ENCODE results near the gene LOC128125822.

LOC128125822 gene

GRCh38 chr6:63571361-63572043, 778 bp upstream of the LOC128125822 start (continued):
- TF ChIP-seq GFI1B (tag by site-specific recombination; IDR thresholded peaks at IDR 0.05): no peak

- ChIA-PET CTCF (interaction anchor here (1.7 to 2.5 kb wide), 4 partner anchors 11 to 220 kb away, joined by 5 to 24 read pairs (median 16); no protein-coding TSS in a partner anchor), POLR2A (interaction anchor here (1.8 to 2.0 kb wide), 2 partner anchors 25 to 63 kb away, joined by 13 read pairs; partner anchors contain the start of gene PHF3)
- peak overlapping the region; percentile 96 for H3K27ac ChIP-seq (ENCODE audit: extremely low read depth, low read depth, low read length)
- peaks cover 15 to 22% of the 10 kb centered on the region in 2 experiments for H3K36me3 ChIP-seq (ENCODE audit: control insufficient read depth in 2 of 2, insufficient read depth in 1 of 2, low read length in 2 of 2)
- peaks cover 17% of the 10 kb centered on the region; the same call in 1 of the 2 replicates for H3K4me1 ChIP-seq (ENCODE audit: control insufficient read depth, insufficient read depth, low read length)
- no peaks in the 10 kb centered on the region for H3K9me3 ChIP-seq (ENCODE audit: control insufficient read depth, insufficient read depth, low read depth, low read length)
- H3K4me3 ChIP-seq (ENCODE audit: low read depth, low read length): peak overlapping the region; percentile 96
- peak; percentile 8; the same call in 1 of the 2 replicates for TF ChIP-seq ZNF692 (tag by site-specific recombination; IDR thresholded peaks at IDR 0.05)
- no peak for TF ChIP-seq ZBTB48 (tag by site-specific recombination; IDR thresholded peaks at IDR 0.05)
Measured at GRCh38 chr6:63572747-63573075, 431 bp downstream of the LOC128125822 start.

- H3K36me3 ChIP-seq (ENCODE audit: control insufficient read depth in 2 of 2, insufficient read depth in 1 of 2, low read length in 2 of 2): peaks cover 21 to 28% of the 10 kb centered on the region in 2 experiments
- peak overlapping the region; percentile 96 for H3K4me3 ChIP-seq (ENCODE audit: low read depth, low read length)
- CTCF ChIA-PET: interaction anchor here (0.6 to 2.5 kb wide), 33 partner anchors 7 to 284 kb away, joined by 3 to 24 read pairs (median 4); partner anchors contain the start of gene PHF3
- peak overlapping the region; percentile 96 for H3K27ac ChIP-seq (ENCODE audit: extremely low read depth, low read depth, low read length)
- no peaks in the 10 kb centered on the region for H3K9me3 ChIP-seq (ENCODE audit: control insufficient read depth, insufficient read depth, low read depth, low read length)
- H3K4me1 ChIP-seq (ENCODE audit: control insufficient read depth, insufficient read depth, low read length): peaks cover 17% of the 10 kb centered on the region; the same call in 1 of the 2 replicates
- POLR2A ChIA-PET: interaction anchor here (0.6 to 2.0 kb wide), 16 partner anchors 10 to 255 kb away, joined by 3 to 13 read pairs (median 4); partner anchors contain the start of gene PHF3
- TF ChIP-seq ZNF449 (tag by site-specific recombination; IDR thresholded peaks at IDR 0.05) (peak; percentile 64), ZNF26 (tag by site-specific recombination; IDR thresholded peaks at IDR 0.05) (no peak), SALL2 (tag by site-specific recombination; IDR thresholded peaks at IDR 0.05; ENCODE audit: borderline replicate concordance) (no peak), SP3 (tag by site-specific recombination; IDR thresholded peaks at IDR 0.05) (peak; percentile 68), PRDM6 (tag by site-specific recombination; IDR thresholded peaks at IDR 0.05) (no peak), TRIM28 (IDR thresholded peaks at IDR 0.05; ENCODE audit: borderline replicate concordance, low read length) (no peak), PRDM2 (tag by site-specific recombination; IDR thresholded peaks at IDR 0.05; ENCODE audit: borderline replicate concordance) (no peak), ZFP69B (tag by site-specific recombination; IDR thresholded peaks at IDR 0.05) (no peak), ZBTB20 (tag by site-specific recombination; IDR thresholded peaks at IDR 0.05) (peak; percentile 97), ZNF155 (tag by site-specific recombination; IDR thresholded peaks at IDR 0.05) (no peak), HOXA7 (CRISPR knock-in tag; IDR thresholded peaks at IDR 0.05; ENCODE audit: borderline replicate concordance) (no peak), GLIS1 (tag by site-specific recombination; IDR thresholded peaks at IDR 0.05) (0 out of 2 replicates have a peak, but pooled peaks have one; percentile 30), ZNF777 (tag by site-specific recombination; IDR thresholded peaks at IDR 0.05; ENCODE audit: borderline replicate concordance) (0 out of 2 replicates have a peak, but pooled peaks have one; percentile 37), GLIS2 (tag by site-specific recombination; IDR thresholded peaks at IDR 0.05) (peak; percentile 62)
Measured at GRCh38 chr6:63573076-63573898, 1.0 kb downstream of the LOC128125822 start.
